GM23248 (cell line): ENCODE measurements around the gene POLN.

Experiments
- EZH2 ChIP-seq: fragments of 200-600 bp; sonication (generic); IDR thresholded peaks from 2 replicates; pipeline ENCODE4 v1.6.1; 2018; ENCODE audit warnings: antibody characterized with exemption, mild to moderate bottlenecking; ENCODE audit not compliant: insufficient read depth, poor library complexity, severe bottlenecking
- EZH2phosphoT487 ChIP-seq: fragments of 200-600 bp; sonication (generic); IDR thresholded peaks from 2 replicates; pipeline ENCODE4 v1.6.1; 2018; ENCODE audit warnings: antibody characterized with exemption, moderate library complexity, mild to moderate bottlenecking, low read depth; ENCODE audit not compliant: insufficient read depth

- TF ChIP-seq EZH2 = no peak
- TF ChIP-seq EZH2phosphoT487 = no peak
Measured at GRCh38 chr4:2222838-2223237, 19.1 kb downstream of the POLN start.
